Measurements from ENCODE around the gene MED13L.
A peak's percentile ranks its signal among the peaks of the same experiment; 100 is the strongest.

MED13L gene

GRCh38 chr12:116015525-116015924 is 262.0 kb downstream of the MED13L start:
- Histone ChIP-seq H4K20me1 (ENCODE audit: insufficient read depth, low read length) (peaks cover under 1% of the 10 kb centered on the region; the same call in 1 of the 2 replicates), H2AFZ (ENCODE audit: low read depth, low read length) (no peak overlapping the region), H3K4me1 (ENCODE audit: insufficient read depth, low read length) (no peaks in the 10 kb centered on the region), H3K4me3 (ENCODE audit: low read depth in 1 of 2, low read length in 2 of 2) (no peak overlapping the region), H3K9me3 (ENCODE audit: insufficient read depth, low read length, severe bottlenecking) (no peaks in the 10 kb centered on the region), H3K79me2 (ENCODE audit: insufficient read depth, low read length) (no peaks in the 10 kb centered on the region; the same call in 1 of the 2 replicates), H3K9ac (ENCODE audit: low read depth, low read length) (no peak overlapping the region), H3K27ac (ENCODE audit: low read length) (no peak overlapping the region), H3K36me3 (ENCODE audit: insufficient read depth, low read length) (peaks cover 94% of the 10 kb centered on the region), H3K27me3 (ENCODE audit: insufficient read depth, low read length, poor library complexity) (no peaks in the 10 kb centered on the region), H3K4me2 (ENCODE audit: insufficient read depth, low read length) (no peak overlapping the region)
- ATAC-seq (ENCODE audit: insufficient read depth, low read depth) (peak; percentile 60; the same call in 2 of the 3 replicates), DNase-seq (no peak)
- no peak for TF ChIP-seq EZH2 (IDR thresholded peaks at IDR 0.05; ENCODE audit: borderline replicate concordance, low read depth, low read length, severe bottlenecking)
- peak; percentile 50 for TF ChIP-seq CTCF (IDR thresholded peaks at IDR 0.05; ENCODE audit: borderline replicate concordance, extremely low read depth, low read length, poor library complexity, severe bottlenecking)

- DNase-seq = no peak
- no peak overlapping the region for H3K27ac ChIP-seq (ENCODE audit: low read length)
Measured at GRCh38 chr12:116012757-116013156, 264.7 kb downstream of the MED13L start.

GRCh38 chr12:116011217-116011616 is 266.3 kb downstream of the MED13L start:
- no peaks in the 10 kb centered on the region for H3K79me2 ChIP-seq (ENCODE audit: insufficient read depth, low read length)
- H3K27ac ChIP-seq (ENCODE audit: low read length) = no peak overlapping the region
- TF ChIP-seq EZH2 (IDR thresholded peaks at IDR 0.05; ENCODE audit: borderline replicate concordance, low read depth, low read length, severe bottlenecking) (no peak), CTCF (IDR thresholded peaks at IDR 0.05; ENCODE audit: borderline replicate concordance, extremely low read depth, low read length, poor library complexity, severe bottlenecking) (no peak)
- H3K27me3 ChIP-seq (ENCODE audit: insufficient read depth, low read length, poor library complexity) = no peaks in the 10 kb centered on the region
- no peak overlapping the region for H3K9ac ChIP-seq (ENCODE audit: low read depth, low read length)
- no peak overlapping the region for H3K4me2 ChIP-seq (ENCODE audit: insufficient read depth, low read length)
- DNase-seq (no peak), ATAC-seq (ENCODE audit: insufficient read depth, low read depth) (no peak)
- H3K4me1 ChIP-seq (ENCODE audit: insufficient read depth, low read length) = no peaks in the 10 kb centered on the region
- peaks cover 93% of the 10 kb centered on the region for H3K36me3 ChIP-seq (ENCODE audit: insufficient read depth, low read length)
- H2AFZ ChIP-seq (ENCODE audit: low read depth, low read length) = no peak overlapping the region
- H4K20me1 ChIP-seq (ENCODE audit: insufficient read depth, low read length) = 0 out of 2 replicates have a peak, but pooled peaks cover 3% of the 10 kb centered on the region
- H3K9me3 ChIP-seq (ENCODE audit: insufficient read depth, low read length, severe bottlenecking) = no peaks in the 10 kb centered on the region
- no peak overlapping the region for H3K4me3 ChIP-seq (ENCODE audit: low read depth in 1 of 2, low read length in 2 of 2)

More at GRCh38 chr12:116012757-116013156, 264.7 kb downstream of the MED13L start:
- Histone ChIP-seq H3K9ac (ENCODE audit: low read depth, low read length) (no peak overlapping the region), H3K4me2 (ENCODE audit: insufficient read depth, low read length) (no peak overlapping the region), H3K4me3 (ENCODE audit: low read depth in 1 of 2, low read length in 2 of 2) (no peak overlapping the region), H3K4me1 (ENCODE audit: insufficient read depth, low read length) (no peaks in the 10 kb centered on the region), H3K27me3 (ENCODE audit: insufficient read depth, low read length, poor library complexity) (no peaks in the 10 kb centered on the region), H3K79me2 (ENCODE audit: insufficient read depth, low read length) (no peaks in the 10 kb centered on the region), H3K9me3 (ENCODE audit: insufficient read depth, low read length, severe bottlenecking) (no peaks in the 10 kb centered on the region), H2AFZ (ENCODE audit: low read depth, low read length) (no peak overlapping the region), H3K36me3 (ENCODE audit: insufficient read depth, low read length) (peaks cover 92% of the 10 kb centered on the region), H4K20me1 (ENCODE audit: insufficient read depth, low read length) (peaks cover 3% of the 10 kb centered on the region; the same call in 1 of the 2 replicates)
- ATAC-seq (ENCODE audit: insufficient read depth, low read depth) = no peak
- TF ChIP-seq EZH2 (IDR thresholded peaks at IDR 0.05; ENCODE audit: borderline replicate concordance, low read depth, low read length, severe bottlenecking) = no peak
- no peak for TF ChIP-seq CTCF (IDR thresholded peaks at IDR 0.05; ENCODE audit: borderline replicate concordance, extremely low read depth, low read length, poor library complexity, severe bottlenecking)

Measured in DND-41 (cell line).